NB4 (cell line): ENCODE data around the gene OXCT2.
"Not testable (repeated sequence)": the region's sequence is repeated elsewhere in the genome, so short reads cannot be mapped to it uniquely, and the experiment has no call there.

ENCODE experiments used
- CTCF ChIP-seq: IDR thresholded peaks from one replicate; pipeline ENCODE4 v1.5.1; 2012; ENCODE audit warnings: low read depth, low read length
- MAX ChIP-seq: IDR thresholded peaks from 2 replicates; pipeline ENCODE4 v1.6.1; 2011; ENCODE audit warnings: low read depth, low read length
- MYC ChIP-seq: IDR thresholded peaks from 2 replicates; pipeline ENCODE4 v1.6.1; 2011; ENCODE audit warnings: low read depth, low read length
- POLR2A ChIP-seq: IDR thresholded peaks from 2 replicates; pipeline ENCODE4 v1.6.1; 2011; ENCODE audit warnings: mild to moderate bottlenecking; ENCODE audit not compliant: insufficient read length; ENCODE audit errors: extremely low read depth

DNA sequence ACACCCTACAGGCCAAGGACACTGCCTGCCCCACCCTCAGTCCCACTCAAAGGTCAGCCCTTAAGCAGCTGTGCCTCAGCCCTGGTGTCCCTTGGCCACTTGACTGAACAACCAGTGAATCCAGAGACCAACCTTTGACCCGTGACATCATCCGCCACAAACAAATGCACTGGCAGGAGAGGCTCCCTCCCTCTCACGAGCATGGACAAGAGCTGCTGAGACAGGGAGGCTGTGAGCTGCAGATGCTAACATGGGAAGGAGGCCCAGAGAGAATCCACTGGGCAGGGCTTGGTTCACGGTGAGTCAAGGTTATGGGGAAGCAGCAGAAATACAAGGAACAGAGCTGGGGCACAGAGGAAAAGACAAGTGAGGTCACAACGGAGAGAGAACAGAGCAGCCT lies 4.7 kb downstream of the OXCT2 start:
- not testable (repeated sequence) for TF ChIP-seq POLR2A, CTCF, MYC, MAX
